ENCODE data around the gene CBX4.

CBX4 gene

DNA sequence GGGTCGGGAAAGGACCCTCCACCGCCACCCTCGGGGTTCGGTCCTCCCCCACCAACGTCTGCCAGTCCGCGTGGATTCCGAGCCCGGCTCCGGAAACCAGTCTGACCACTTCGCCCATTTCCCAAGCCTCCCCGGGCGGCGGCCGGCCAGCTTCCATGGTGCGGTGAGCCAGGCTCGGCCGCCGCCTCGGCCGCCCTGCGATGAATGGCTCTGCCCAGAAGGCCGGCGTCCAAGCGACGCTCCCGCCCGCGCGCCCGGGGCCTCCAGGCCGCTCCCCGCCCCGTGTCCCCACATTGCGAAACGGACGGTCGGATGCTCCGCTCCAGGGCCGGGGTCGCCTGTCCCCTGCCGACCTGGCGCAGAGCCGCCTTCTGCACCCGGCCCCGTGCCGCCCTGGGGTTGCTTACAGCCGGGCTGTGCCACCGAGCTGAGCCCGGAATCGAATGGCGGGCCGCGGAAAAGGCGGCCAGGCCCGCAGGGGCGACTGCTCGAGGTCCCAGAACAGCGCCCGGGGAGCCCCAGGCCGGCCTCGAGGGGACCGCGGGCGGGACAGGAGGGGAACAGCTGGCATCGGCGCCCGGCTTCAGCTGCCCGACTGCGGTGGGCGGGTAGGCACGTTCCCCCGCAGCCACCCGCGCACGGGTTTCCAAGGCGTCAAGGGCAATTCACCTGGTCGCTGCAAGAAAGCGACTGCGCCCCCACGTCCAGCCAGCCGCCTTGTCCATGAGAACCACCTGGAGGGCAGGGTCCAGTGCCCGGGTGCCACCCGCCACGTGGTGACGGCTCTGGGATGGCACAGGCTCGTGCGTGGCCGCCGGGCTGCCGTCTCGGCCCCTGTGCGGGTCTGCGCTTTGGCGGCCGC is 24.0 kb downstream of the CBX4 start:
- no peak for FAIRE-seq
- no peak for DNase-seq (ENCODE audit: insufficient read length, low spot score)

GRCh38 chr17:79814127-79814973 is 24.9 kb downstream of the CBX4 start:
- FAIRE-seq, result no peak

GRCh38 chr17:79813297-79814126 is 25.7 kb downstream of the CBX4 start:
- DNase-seq (ENCODE audit: insufficient read length, low spot score) (no peak), FAIRE-seq (no peak)

More at GRCh38 chr17:79814127-79814973, 24.9 kb downstream of the CBX4 start:
- no peak for DNase-seq (ENCODE audit: insufficient read length, low spot score)

DNA sequence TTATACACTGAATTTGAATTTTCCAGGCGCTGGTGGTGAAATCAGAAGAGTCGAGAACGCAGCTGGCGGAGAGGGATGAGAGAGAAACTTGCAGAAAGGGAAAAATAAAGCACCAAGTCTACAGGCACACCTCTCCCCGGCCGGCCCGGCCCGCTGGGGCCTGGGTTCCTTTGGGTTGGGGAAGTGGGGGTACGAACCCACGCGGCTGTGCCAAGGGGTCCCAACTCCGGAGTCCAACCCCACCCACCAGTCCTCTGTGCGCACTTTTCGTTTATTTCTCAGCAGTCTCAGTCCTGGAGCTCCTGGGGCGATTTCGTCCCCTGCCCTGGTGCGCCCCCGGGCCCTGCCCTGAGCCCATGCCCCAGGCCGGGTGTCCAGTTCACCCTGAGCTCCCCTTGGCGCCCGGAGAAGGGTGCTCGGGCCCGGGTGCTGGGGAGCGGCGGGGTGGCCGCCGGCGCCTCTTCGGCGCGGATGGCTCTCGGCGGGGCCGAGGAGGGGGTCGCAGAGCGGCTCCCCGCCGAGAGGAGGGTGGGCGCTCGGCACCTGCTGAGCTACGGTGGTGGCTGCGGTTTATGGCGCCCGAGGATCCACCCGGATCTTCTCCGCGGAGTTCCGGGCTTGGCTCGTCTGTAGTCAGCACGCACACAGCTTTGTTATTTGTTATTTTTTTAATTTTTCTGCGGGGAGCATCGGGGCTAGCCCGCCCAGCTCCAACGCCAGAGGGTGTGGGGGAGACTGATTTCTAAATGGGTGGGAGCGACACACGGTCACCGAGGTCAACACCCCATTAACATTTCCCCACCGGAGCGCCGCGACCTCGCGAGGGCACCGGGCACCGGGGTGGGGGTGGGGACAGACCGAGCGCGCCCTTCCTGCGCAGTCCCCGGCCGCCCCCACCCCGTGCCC is 26.6 kb downstream of the CBX4 start:
- DNase-seq (ENCODE audit: insufficient read length, low spot score) (no peak), FAIRE-seq (no peak)

- FAIRE-seq (no peak), DNase-seq (ENCODE audit: insufficient read length, low spot score) (no peak)
These were observed 27.3 kb downstream of the CBX4 start for GRCh38 chr17:79811868-79812352.

DNA sequence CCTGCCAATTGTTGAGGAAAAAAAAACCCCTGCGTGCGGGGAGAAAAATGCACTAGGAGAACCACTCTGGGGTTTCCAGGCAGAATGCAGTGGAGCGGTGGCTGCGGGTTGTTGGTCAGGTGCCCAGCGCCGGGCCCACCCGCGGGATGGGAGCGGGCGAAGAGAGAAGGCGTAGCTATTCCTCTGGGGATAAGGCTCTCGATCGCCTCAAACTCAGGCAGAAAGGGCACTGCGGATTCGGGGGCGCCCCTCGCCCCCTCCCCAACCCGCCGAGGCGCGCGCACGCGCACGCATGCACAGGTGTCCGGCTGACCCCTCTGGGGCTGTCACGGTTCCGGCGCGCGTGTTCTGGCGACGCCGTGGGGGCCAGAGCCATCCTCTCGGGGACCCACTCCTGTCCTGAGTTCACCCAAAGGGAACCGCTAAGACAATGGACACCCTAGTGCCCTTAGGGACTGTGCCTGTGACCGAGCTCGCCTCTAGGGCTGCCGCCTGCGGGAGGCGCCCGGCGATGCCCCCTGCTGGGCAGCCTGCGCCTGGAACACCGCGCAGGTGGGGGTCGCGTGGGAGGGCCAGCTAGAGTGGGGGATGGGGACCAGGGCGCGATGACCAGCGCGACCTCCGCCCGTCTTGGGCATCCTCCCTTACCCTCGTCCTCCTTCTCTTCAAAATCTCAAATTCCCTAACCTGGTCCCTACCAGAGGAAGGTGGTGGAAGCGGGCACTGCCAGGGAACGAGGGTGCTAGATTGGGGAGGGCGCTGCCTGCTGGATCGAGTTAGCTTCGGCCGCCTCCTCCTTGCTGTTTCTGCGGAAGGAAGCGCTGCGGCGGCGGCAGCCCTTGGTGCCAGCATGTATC is 28.0 kb downstream of the CBX4 start:
- peak; percentile 53 for DNase-seq (ENCODE audit: insufficient read length, low spot score)

GRCh38 chr17:79810130-79811010 is 28.9 kb downstream of the CBX4 start:
- FAIRE-seq (peak; percentile 16), DNase-seq (ENCODE audit: insufficient read length, low spot score) (peak; percentile 67)

More for the DNA sequence above, 28.0 kb downstream of the CBX4 start:
- FAIRE-seq, result no peak

DNA sequence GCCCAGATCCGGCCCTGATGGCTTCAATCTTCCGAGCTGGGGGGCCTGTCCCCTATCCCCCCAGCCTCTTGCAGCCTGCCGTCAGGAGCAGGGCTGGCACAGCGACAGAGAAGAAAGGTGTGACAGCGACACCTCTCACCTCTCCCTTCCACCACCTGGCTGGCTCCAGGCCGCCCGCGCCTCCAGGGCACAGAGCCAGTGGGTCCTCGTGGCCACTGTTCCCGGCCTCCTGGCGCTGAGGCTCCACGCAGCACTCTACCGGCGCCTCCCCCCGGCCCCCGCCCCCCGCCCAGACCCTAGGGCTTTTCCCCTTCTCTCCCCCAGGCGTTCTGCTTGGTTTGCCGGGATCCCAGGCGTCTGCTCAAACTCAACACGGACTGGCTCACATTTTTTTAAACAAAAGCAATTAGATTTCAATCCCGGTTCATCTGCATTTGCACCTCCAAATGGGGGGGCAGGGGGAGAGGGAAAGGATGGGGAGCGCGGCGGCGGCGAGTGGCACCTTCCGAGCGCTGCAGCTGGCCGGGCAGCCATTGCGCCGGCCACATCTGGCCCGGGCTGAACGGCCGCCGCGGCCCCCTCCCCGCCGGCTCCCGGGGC is 29.6 kb downstream of the CBX4 start:
- FAIRE-seq (no peak), DNase-seq (ENCODE audit: insufficient read length, low spot score) (no peak)

- DNase-seq (ENCODE audit: insufficient read length, low spot score) (peak; percentile 47), FAIRE-seq (peak; percentile 65)
These were observed 30.3 kb downstream of the CBX4 start for GRCh38 chr17:79808763-79809529.

- DNase-seq (ENCODE audit: insufficient read length, low spot score) (no peak), FAIRE-seq (no peak)
These were observed 32.1 kb downstream of the CBX4 start for GRCh38 chr17:79806863-79807720.

DNA sequence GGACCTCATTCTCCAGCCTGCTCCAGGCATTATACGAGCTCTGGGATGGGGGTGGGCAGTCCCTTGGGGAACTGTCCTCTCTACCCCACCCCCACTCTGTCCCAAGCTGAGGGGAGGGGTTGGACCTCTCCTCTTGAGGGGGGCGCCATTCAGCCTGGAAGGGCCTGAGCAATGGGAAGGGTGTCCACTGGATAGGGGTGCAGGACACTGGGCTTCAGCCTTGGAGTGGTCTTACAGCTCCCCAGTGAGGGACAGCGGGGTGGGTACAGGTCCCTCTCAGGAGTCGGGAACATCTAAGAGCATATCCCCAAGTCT is 32.8 kb downstream of the CBX4 start:
- FAIRE-seq (no peak), DNase-seq (ENCODE audit: insufficient read length, low spot score) (no peak)

GRCh38 chr17:79804856-79805696 is 34.2 kb downstream of the CBX4 start:
- DNase-seq (ENCODE audit: insufficient read length, low spot score) (no peak), FAIRE-seq (no peak)

- no peak for FAIRE-seq
- no peak for DNase-seq (ENCODE audit: insufficient read length, low spot score)
These were observed 35.0 kb downstream of the CBX4 start for GRCh38 chr17:79803997-79804855.

GRCh38 chr17:79803421-79803996 is 35.7 kb downstream of the CBX4 start:
- FAIRE-seq (no peak), DNase-seq (ENCODE audit: insufficient read length, low spot score) (no peak)
